Sigmoid colon (tissue), 7 donors: Measurements from ENCODE around the gene SLC47A2. TPM values are rescaled to one million over a fixed set of nuclear protein-coding genes. Genes with fewer than 3 reads are reported as not detected.
A peak's percentile ranks its signal among the peaks of the same experiment; 100 is the strongest.
"Not testable (repeated sequence)": the region's sequence is repeated elsewhere in the genome, so short reads cannot be mapped to it uniquely, and the experiment has no call there.

Source experiments
- DNase-seq: peaks from one replicate; pipeline ENCODE4 v3.0.0-alpha.2; 2019
- H3K27ac ChIP-seq, 4 donors: fragments of 200-600 bp; sonication (generic); one replicate each; pipeline ENCODE4 v1.5.1; 2016 to 2019; ENCODE audit warnings: mild to moderate bottlenecking in 1 of 4
- H3K27me3 ChIP-seq, 3 donors: fragments of 200-600 bp; sonication (generic); one replicate each; pipeline ENCODE4 v1.5.1; 2019; ENCODE audit warnings: mild to moderate bottlenecking in 1 of 3
- H3K36me3 ChIP-seq, 4 donors: fragments of 200-600 bp; sonication (generic); one replicate each; pipeline ENCODE4 v1.5.1; 2016 to 2019
- H3K4me1 ChIP-seq, 4 donors: fragments of 200-600 bp; sonication (generic); one replicate each; pipeline ENCODE4 v1.5.1; 2017 to 2019
- H3K4me3 ChIP-seq, 4 donors: fragments of 200-600 bp; sonication (generic); one replicate each; pipeline ENCODE4 v1.5.1; 2017 to 2019; ENCODE audit warnings: mild to moderate bottlenecking in 2 of 4, moderate library complexity in 1 of 4
- H3K9me3 ChIP-seq, 4 donors: fragments of 200-600 bp in 3 of 4; sonication (generic) in 3 of 4; one replicate each; pipeline versions ENCODE4 v1.5.1 to v1.6.1; 2013 to 2019
- EP300 ChIP-seq, 4 donors: sonication (generic); formaldehyde crosslinking; IDR thresholded peaks; one replicate each; pipeline ENCODE4 v1.6.1; 2017; ENCODE audit warnings: antibody characterized with exemption in 4 of 4
- POLR2A ChIP-seq, 2 donors: fragments of 450-650 bp; IDR thresholded peaks; one replicate each; pipeline ENCODE4 v1.6.1; 2016; ENCODE audit warnings: antibody characterized with exemption in 2 of 2, mild to moderate bottlenecking in 2 of 2, moderate library complexity in 2 of 2
- POLR2AphosphoS5 ChIP-seq, 4 donors: sonication (generic); formaldehyde crosslinking; IDR thresholded peaks; one replicate each; pipeline ENCODE4 v1.6.1; 2017; ENCODE audit warnings: antibody characterized with exemption in 4 of 4
- WGBS, 2 donors: extraction: QIAGEN DNeasy Blood & Tissue Kit; methylation state at CpG; one replicate each; pipeline ENCODE4 v1.1.7; 2013; 5-methylcytosine and 5-hydroxymethylcytosine counted together
- intact Hi-C: fragments of 100-400 bp; cut with DNase I; formaldehyde crosslinking; loops from one replicate; pipeline ENCODE4 v1.15.1; 2023
- polyA plus RNA-seq, 3 donors: library from polyadenylated mRNA; stranded (reverse); fragments of 200-250 nt; gene quantifications; one replicate each; pipeline ENCODE4 v1.2.3, GENCODE V29; 2013
- total RNA-seq, 4 donors: library from RNA; depleted of rRNA; stranded (reverse); fragments of >200 nt; gene quantifications; one replicate each; pipeline ENCODE4 v1.1.0, GENCODE V29; 2016
- TF ChIP-seq, protein P1 (sequence below), 4 experiments: fragments of 450-650 bp in 3 of 4; fragments of 200-600 bp in 1 of 4; IDR thresholded peaks; one replicate each; pipeline ENCODE4 v1.5.1; 2016 to 2019; ENCODE audit warnings: antibody characterized with exemption in 4 of 4, mild to moderate bottlenecking in 3 of 4, moderate library complexity in 2 of 4
- donor health status: healthy with polysubstance abuse.
- donor health status: Bipolar disorder and iron deficiency.
- donor health status: healthy.

Gene SLC47A2
- total and polyA plus RNA-seq, 7 donors = 0.35 to 0.60 (median 0.46) TPM; not detected in 4

DNA sequence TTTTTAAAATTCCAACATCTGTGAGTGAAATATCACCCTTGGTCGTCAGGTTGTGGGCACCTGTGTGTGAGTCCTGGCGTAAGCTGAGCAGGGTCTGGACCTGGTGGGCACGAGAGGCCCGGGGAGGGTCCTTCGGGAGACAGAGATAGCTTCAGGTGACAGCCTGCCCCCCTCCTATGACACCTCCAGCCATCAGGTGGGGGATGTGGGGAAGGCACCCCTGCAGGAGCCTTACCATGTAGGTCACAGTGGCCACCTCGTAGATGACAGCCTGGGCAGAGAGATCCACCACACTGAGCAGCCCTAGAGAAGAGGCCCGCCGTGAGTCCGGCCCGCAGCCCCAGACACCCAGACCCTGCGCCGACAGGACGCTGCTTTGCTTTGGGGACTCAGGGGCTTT lies 11.2 kb downstream of the SLC47A2 start:
- intact Hi-C loops = no loop called here
- no peak for TF ChIP-seq POLR2AphosphoS5 (IDR thresholded peaks at IDR 0.05)
- DNase-seq = no peak
- WGBS, 2 donors = 88 to 90% methylated on average over 13 of the region's 13 CpGs
- H3K9me3 ChIP-seq = no peaks in the 10 kb centered on the region
- peaks cover 0 to 12% (median 2%) of the 10 kb centered on the region in 4 donors for H3K4me1 ChIP-seq
- H3K36me3 ChIP-seq = no peaks in the 10 kb centered on the region
- H3K27ac ChIP-seq = no peak overlapping the region
- H3K4me3 ChIP-seq = no peak overlapping the region
- no peaks in the 10 kb centered on the region for H3K27me3 ChIP-seq

DNA sequence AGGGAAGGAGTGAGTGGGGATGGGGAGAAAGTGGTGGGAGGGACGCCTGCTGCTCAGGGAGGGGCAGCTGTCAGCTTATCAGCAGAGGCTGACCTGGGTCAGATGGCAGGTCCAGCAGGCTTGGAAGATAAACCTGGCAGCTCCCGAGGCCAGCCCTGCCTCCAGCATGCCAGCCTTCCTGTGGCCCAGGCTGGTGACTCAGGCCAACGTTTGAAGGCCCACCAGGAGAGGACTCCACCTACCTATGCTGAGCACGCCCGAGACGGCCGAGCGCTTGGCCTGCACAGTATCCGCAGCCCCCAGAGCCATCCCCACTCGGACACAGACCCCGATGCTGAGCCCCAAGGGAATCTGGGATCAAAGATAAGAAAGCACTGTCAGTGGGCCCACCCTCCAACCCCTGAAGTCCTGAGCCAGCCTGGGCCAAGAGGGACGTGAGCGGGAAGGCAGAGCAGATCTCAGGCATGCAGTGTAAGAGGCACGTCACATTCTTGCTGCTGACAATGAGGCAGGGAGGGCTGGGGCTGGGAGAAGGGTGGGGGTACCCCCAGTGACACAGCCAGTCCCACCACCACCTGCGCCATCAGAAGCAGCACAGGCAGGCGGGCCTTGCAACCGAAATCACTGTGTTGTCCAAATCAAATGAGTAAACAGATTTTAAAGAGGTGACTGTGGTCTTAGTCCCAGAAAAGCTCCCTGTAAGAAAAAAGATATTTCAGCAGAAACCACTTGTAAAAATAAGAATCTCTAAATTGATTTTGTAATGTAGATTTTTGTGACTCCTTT lies 12.4 kb downstream of the SLC47A2 start:
- Histone ChIP-seq H3K36me3 (no peaks in the 10 kb centered on the region), H3K27me3 (no peaks in the 10 kb centered on the region), H3K27ac (peak overlapping the region in 1 of 4 donors; percentile 5), H3K4me1 (peaks cover 0 to 12% (median 2%) of the 10 kb centered on the region in 4 donors), H3K4me3 (no peak overlapping the region), H3K9me3 (no peaks in the 10 kb centered on the region)
- 87 to 88% methylated on average over 17 of the region's 17 CpGs for WGBS, 2 donors
- TF ChIP-seq POLR2AphosphoS5 (IDR thresholded peaks at IDR 0.05) = no peak
- TF ChIP-seq EP300 (IDR thresholded peaks at IDR 0.05) = no peak
- no peak for TF ChIP-seq POLR2A (IDR thresholded peaks at IDR 0.05)
- TF ChIP-seq, protein P1, sequence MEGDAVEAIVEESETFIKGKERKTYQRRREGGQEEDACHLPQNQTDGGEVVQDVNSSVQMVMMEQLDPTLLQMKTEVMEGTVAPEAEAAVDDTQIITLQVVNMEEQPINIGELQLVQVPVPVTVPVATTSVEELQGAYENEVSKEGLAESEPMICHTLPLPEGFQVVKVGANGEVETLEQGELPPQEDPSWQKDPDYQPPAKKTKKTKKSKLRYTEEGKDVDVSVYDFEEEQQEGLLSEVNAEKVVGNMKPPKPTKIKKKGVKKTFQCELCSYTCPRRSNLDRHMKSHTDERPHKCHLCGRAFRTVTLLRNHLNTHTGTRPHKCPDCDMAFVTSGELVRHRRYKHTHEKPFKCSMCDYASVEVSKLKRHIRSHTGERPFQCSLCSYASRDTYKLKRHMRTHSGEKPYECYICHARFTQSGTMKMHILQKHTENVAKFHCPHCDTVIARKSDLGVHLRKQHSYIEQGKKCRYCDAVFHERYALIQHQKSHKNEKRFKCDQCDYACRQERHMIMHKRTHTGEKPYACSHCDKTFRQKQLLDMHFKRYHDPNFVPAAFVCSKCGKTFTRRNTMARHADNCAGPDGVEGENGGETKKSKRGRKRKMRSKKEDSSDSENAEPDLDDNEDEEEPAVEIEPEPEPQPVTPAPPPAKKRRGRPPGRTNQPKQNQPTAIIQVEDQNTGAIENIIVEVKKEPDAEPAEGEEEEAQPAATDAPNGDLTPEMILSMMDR (IDR thresholded peaks at IDR 0.05) = no peak
- DNase-seq = no peak
- intact Hi-C loops = no loop called here

- WGBS, 2 donors = 74 to 80% methylated on average over 10 of the region's 10 CpGs
- TF ChIP-seq POLR2A (IDR thresholded peaks at IDR 0.05) (no peak), POLR2AphosphoS5 (IDR thresholded peaks at IDR 0.05) (no peak), EP300 (IDR thresholded peaks at IDR 0.05) (no peak)
- TF ChIP-seq, protein P1 (IDR thresholded peaks at IDR 0.05) = no peak
Observed at GRCh38 chr17:19703106-19703827, 13.1 kb downstream of the SLC47A2 start.

DNA sequence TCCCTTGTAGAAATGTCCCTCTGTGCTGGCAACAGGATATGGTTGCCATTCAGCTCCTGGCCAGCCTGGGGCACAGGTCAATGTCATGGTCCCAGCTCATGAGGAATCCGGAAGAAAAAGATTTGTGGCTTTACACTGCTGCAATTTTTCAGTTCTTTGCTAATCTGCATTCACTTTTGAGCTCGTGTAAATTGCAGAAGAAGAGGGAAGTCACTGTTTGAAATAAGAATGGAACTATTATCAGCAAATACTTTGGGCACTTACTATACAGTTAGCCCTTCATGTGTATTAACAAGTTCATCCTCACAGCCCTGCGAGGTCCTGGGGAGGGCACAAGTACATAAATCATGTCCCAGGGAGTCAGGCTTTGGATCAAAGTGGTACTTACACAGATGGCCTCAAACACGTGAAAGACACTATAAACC lies 14.2 kb downstream of the SLC47A2 start:
- no peak for TF ChIP-seq POLR2AphosphoS5 (IDR thresholded peaks at IDR 0.05)
- TF ChIP-seq, protein P1 (IDR thresholded peaks at IDR 0.05) = no peak
- TF ChIP-seq POLR2A (IDR thresholded peaks at IDR 0.05) = no peak
- TF ChIP-seq EP300 (IDR thresholded peaks at IDR 0.05) = no peak
- H3K27me3 ChIP-seq = no peaks in the 10 kb centered on the region
- H3K9me3 ChIP-seq = no peaks in the 10 kb centered on the region
- intact Hi-C loops = no loop called here
- H3K36me3 ChIP-seq = no peaks in the 10 kb centered on the region
- peaks cover 0 to 12% (median 2%) of the 10 kb centered on the region in 4 donors for H3K4me1 ChIP-seq
- no peak overlapping the region for H3K4me3 ChIP-seq
- WGBS, 2 donors = 72 to 74% methylated on average over 4 of the region's 4 CpGs
- H3K27ac ChIP-seq = no peak overlapping the region
- DNase-seq = no peak

More at GRCh38 chr17:19703106-19703827, 13.1 kb downstream of the SLC47A2 start:
- Histone ChIP-seq H3K36me3 (no peaks in the 10 kb centered on the region), H3K9me3 (no peaks in the 10 kb centered on the region), H3K27ac (peak overlapping the region in 2 of 4 donors; percentile 5 to 7), H3K4me3 (no peak overlapping the region), H3K4me1 (peaks cover 0 to 12% (median 2%) of the 10 kb centered on the region in 4 donors), H3K27me3 (no peaks in the 10 kb centered on the region)
- intact Hi-C loops = no loop called here
- DNase-seq = no peak

- Histone ChIP-seq H3K27ac (no peak overlapping the region), H3K36me3 (no peaks in the 10 kb centered on the region), H3K4me3 (no peak overlapping the region), H3K9me3 (no peaks in the 10 kb centered on the region), H3K27me3 (no peaks in the 10 kb centered on the region), H3K4me1 (no peaks in the 10 kb centered on the region)
- TF ChIP-seq EP300 (IDR thresholded peaks at IDR 0.05) (no peak), POLR2AphosphoS5 (IDR thresholded peaks at IDR 0.05) (no peak), POLR2A (IDR thresholded peaks at IDR 0.05) (no peak)
- TF ChIP-seq, protein P1 (IDR thresholded peaks at IDR 0.05) = no peak
- WGBS, 2 donors = 97 to 98% methylated on average over 2 of the region's 2 CpGs
- DNase-seq = no peak
- intact Hi-C loops = no loop called here
Observed at GRCh38 chr17:19686400-19687090, 29.8 kb downstream of the SLC47A2 start.

- H3K27ac ChIP-seq, H3K4me1 ChIP-seq, intact Hi-C loops, H3K4me3 ChIP-seq, H3K27me3 ChIP-seq, DNase-seq, H3K9me3 ChIP-seq, H3K36me3 ChIP-seq: not testable (repeated sequence)
- 92 to 95% methylated on average over 32 of the region's 32 CpGs for WGBS, 2 donors
Observed at GRCh38 chr17:19684909-19685580, 31.3 kb downstream of the SLC47A2 start.
